Spinal cord (tissue), 10 donors: ENCODE measurements around the gene UHMK1. TPM values are rescaled to one million over a fixed set of nuclear protein-coding genes. Genes with fewer than 3 reads are reported as not detected.

ENCODE experiments used
- DNase-seq, 6 donors: peaks; one replicate each; pipeline versions ENCODE4 v3.0.0 to v3.0.0-alpha.2; 2013 to 2015; ENCODE audit warnings: low spot score in 6 of 6, low read depth in 4 of 6
- H3K27ac ChIP-seq: one replicate; pipeline ENCODE4 v1.5.1; 2013; ENCODE audit warnings: low read depth, low read length, control low read depth
- H3K27me3 ChIP-seq: one replicate; pipeline ENCODE4 v1.6.1; 2013; ENCODE audit warnings: low read length; ENCODE audit not compliant: control insufficient read depth, insufficient read depth
- H3K36me3 ChIP-seq: one replicate; pipeline ENCODE4 v1.6.1; 2013; ENCODE audit warnings: low read length; ENCODE audit not compliant: control insufficient read depth, insufficient read depth
- H3K4me1 ChIP-seq: one replicate; pipeline ENCODE4 v1.6.1; 2013; ENCODE audit warnings: low read length; ENCODE audit not compliant: control insufficient read depth, insufficient read depth
- H3K4me3 ChIP-seq: one replicate; pipeline ENCODE4 v1.5.1; 2013; ENCODE audit warnings: low read depth, low read length, control low read depth
- H3K9me3 ChIP-seq: one replicate; pipeline ENCODE4 v1.6.1; 2013; ENCODE audit warnings: low read length; ENCODE audit not compliant: control insufficient read depth, insufficient read depth
- WGBS: methylation state at CpG from one replicate; pipeline ENCODE4 v1.1.5; 2013; ENCODE audit warnings: missing lambda C conversion rate; ENCODE audit not compliant: insufficient coverage; 5-methylcytosine and 5-hydroxymethylcytosine counted together
- polyA plus RNA-seq, 2 donors: library from polyadenylated mRNA; unstranded; fragments of 120-200 nt; gene quantifications; one replicate each; pipeline ENCODE4 v1.2.1, GENCODE V29; 2013; ENCODE audit not compliant: insufficient read length in 2 of 2
- total RNA-seq, 2 donors: library from RNA; depleted of rRNA in 1 of 2; stranded (reverse); fragments of 120-200 nt in 1 of 2; fragments of >200 nt in 1 of 2; gene quantifications; one replicate each; pipeline versions ENCODE4 v1.2.3 to v1.2.4, GENCODE V29; 2013 to 2014
- donor health status: healthy.

The UHMK1 gene
- total and polyA plus RNA-seq, 4 donors: 21.0 to 105 (median 29.0) TPM

DNA sequence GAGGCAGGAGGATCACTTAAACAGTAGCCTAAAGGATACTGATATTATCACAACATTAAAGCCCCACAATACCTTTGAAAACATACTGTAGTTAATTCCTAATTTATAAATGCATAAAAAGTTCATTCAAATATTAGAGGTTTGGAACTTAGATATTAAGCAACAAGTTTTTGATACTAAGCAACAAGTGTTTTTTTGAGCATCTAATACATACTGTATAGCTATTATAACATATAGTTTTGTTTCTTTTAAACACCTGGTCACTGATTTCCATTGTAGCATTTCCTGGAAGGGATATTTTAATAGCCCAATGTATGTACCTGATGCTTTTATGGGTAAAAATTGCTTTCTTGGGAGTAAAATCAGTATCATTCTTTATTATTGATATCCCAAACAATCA lies 4.5 kb downstream of the UHMK1 start:
- DNase-seq: no peak
- H3K27ac ChIP-seq: no peak overlapping the region
- H3K27me3 ChIP-seq: no peaks in the 10 kb centered on the region
- no peak overlapping the region for H3K4me3 ChIP-seq
- peaks cover 14% of the 10 kb centered on the region for H3K36me3 ChIP-seq
- H3K9me3 ChIP-seq: no peaks in the 10 kb centered on the region
- H3K4me1 ChIP-seq: peaks cover 5% of the 10 kb centered on the region

DNA sequence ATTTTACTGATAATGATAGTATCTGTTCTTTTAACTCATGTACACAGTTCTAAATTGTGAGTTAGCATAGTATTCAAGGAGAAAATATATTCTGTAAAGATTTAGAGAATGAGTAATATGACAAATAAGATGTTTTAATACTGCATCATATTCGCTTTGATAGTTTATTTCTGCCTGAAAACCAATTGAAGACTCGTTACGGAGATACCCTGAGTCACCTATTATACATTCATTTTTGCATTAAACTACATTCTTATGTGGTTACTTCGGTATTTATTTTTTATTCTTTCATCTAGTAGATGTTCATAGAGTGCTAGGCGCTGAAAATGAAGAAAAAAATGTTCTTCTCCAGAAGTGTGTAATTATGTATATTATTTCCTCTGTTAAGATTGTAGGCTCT lies 5.3 kb downstream of the UHMK1 start:
- Histone ChIP-seq H3K4me3 (no peak overlapping the region), H3K36me3 (peaks cover 18% of the 10 kb centered on the region), H3K9me3 (no peaks in the 10 kb centered on the region), H3K4me1 (peaks cover 5% of the 10 kb centered on the region), H3K27me3 (no peaks in the 10 kb centered on the region), H3K27ac (no peak overlapping the region)
- no CpG with 5 or more reads among the region's 5 CpGs for WGBS
- DNase-seq: no peak

DNA sequence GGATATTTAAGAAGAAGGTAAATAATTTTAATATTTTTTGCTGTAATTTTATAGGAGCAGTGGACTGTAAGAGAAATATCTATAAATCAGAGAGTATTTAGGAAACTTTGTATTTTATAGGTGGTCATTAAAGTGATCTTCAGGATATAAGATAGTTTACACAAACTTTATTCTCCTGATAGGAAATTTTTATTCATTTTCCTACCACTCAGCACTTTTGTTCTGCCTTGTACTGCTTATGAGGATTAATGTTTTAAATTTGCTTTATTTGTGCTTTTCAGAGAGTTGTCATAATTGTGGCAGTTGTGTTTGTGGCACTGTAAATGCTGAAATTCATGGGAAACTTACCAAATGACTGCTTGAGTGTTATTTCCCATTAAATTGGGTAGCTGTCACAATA lies 29.7 kb downstream of the UHMK1 start:
- no peaks in the 10 kb centered on the region for H3K9me3 ChIP-seq
- no peak overlapping the region for H3K27ac ChIP-seq
- H3K4me3 ChIP-seq: no peak overlapping the region
- no peak for DNase-seq
- H3K36me3 ChIP-seq: no peaks in the 10 kb centered on the region
- H3K4me1 ChIP-seq: no peaks in the 10 kb centered on the region
- H3K27me3 ChIP-seq: no peaks in the 10 kb centered on the region

DNA sequence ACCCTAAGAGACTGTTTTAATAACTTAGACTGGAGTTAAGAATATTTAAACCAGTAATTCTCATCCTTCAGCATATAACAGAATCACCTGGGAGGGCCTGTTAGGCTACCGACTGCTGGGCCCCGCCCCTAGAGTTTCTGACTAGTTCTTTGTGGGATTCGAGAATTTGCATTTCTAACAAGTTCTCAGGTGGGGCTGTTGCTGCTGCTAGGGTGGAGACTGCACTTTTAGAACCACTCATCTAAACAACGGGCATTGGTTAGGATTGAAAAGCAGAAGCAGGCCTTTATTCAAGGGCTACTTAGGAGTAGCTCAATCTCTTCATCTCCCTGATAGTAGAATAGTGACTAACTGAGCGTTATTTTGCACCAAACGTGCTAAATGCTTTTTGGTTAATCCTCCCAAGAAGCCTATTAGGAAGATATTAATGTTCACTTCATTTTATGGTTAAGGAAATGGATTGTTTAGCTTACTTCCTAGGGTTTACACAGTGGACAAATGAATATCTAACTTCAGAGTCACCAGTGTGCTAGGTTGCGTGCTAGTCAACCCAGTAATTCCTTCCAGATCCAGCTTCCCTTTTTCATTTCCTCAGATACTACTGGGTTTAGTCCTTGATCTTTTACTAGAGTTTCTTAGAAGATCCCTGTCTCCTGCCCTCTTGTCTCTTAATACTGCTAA lies 32.8 kb downstream of the UHMK1 start:
- Histone ChIP-seq H3K27ac (no peak overlapping the region), H3K9me3 (no peaks in the 10 kb centered on the region), H3K4me1 (no peaks in the 10 kb centered on the region), H3K27me3 (no peaks in the 10 kb centered on the region), H3K36me3 (peaks cover 5% of the 10 kb centered on the region), H3K4me3 (no peak overlapping the region)
- WGBS: 89% methylated on average over 1 of the region's 7 CpGs
- DNase-seq: no peak

DNA sequence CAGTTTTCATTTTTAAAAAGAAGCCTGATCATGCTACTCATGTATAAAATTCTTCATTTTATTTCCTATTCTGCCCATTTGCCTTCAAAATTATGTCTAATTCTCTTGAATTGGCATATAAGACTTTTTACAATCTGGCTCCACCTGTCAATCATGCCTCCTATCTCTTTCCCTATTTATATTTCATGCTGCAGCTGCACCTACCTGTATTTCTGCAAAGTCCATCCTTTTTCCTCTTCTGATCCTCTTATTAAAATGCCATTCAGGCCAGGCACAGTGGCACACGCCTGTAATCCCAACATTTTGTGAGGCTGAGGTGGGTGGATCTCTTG lies 33.3 kb downstream of the UHMK1 start:
- no peaks in the 10 kb centered on the region for H3K27me3 ChIP-seq
- H3K27ac ChIP-seq: no peak overlapping the region
- DNase-seq: no peak
- no CpG with 5 or more reads among the region's 1 CpG for WGBS
- H3K4me3 ChIP-seq: no peak overlapping the region
- H3K9me3 ChIP-seq: no peaks in the 10 kb centered on the region
- H3K4me1 ChIP-seq: no peaks in the 10 kb centered on the region
- peaks cover 5% of the 10 kb centered on the region for H3K36me3 ChIP-seq

DNA sequence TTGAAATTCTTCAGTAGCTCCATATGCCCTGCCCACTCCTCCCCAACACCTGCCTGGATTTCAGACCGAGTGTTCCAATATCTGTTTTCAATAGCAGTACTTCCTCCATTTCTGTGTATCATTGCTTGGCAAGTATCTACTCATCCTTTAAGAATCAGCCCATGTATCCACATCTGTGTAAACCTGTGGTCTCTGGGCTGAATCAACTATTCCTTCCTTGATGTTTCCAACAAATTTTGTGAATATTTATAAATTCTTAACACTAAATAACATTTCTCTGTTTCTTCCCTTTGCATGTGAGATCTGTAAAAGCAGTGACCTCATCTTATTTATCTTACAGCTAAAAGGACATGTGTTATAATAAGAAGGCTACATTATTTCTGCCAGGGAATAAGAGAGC lies 37.9 kb downstream of the UHMK1 start:
- H3K36me3 ChIP-seq: peaks cover 5% of the 10 kb centered on the region
- no peaks in the 10 kb centered on the region for H3K27me3 ChIP-seq
- no peak for DNase-seq
- H3K9me3 ChIP-seq: no peaks in the 10 kb centered on the region
- H3K27ac ChIP-seq: no peak overlapping the region
- H3K4me3 ChIP-seq: no peak overlapping the region
- WGBS: 82% methylated on average over 1 of the region's 1 CpG
- no peaks in the 10 kb centered on the region for H3K4me1 ChIP-seq

DNA sequence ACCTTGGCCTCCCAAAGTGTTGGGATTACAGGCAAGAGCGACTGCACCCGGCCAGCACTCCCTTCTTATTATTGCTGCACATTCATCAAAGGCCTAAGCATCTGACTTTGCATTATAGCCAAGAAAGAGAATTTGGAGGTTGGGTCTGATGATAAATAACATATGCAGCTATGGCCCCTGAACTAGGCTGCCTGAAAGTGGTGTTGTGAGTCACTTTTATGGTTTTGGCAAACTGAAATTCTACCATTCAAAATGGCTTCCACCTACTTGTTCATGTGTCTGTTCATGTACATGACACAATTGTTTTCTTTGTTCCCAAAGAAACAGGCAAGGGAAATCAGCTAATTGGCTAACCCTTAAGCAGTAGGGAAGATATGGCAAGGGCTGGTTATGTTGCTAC lies 38.9 kb downstream of the UHMK1 start:
- Histone ChIP-seq H3K36me3 (peaks cover 5% of the 10 kb centered on the region), H3K4me3 (no peak overlapping the region), H3K4me1 (no peaks in the 10 kb centered on the region), H3K9me3 (no peaks in the 10 kb centered on the region), H3K27ac (no peak overlapping the region), H3K27me3 (no peaks in the 10 kb centered on the region)
- DNase-seq: no peak
- no CpG with 5 or more reads among the region's 2 CpGs for WGBS

DNA sequence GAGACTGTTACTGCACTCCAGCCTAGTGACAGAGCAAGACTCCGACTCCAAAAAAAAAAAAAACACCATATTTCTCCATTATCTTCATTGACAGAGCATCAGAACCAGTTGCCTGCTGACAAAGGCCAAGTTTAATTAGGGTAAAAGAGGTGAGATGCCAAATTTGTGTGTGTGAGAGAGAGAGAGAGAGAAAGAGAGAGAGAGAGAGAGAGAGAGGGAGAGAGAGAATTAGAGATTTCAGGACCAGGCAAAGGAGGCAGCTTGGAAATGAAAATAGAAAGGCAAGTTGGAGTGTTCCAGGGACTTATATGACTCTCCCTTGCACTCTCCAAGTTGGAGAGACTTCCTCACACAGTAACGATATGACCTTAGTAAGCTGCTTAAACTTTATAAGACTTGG lies 39.6 kb downstream of the UHMK1 start:
- Histone ChIP-seq H3K4me1 (no peaks in the 10 kb centered on the region), H3K36me3 (peaks cover 5% of the 10 kb centered on the region), H3K9me3 (no peaks in the 10 kb centered on the region), H3K27ac (no peak overlapping the region), H3K27me3 (no peaks in the 10 kb centered on the region), H3K4me3 (no peak overlapping the region)
- no peak for DNase-seq
- no CpG with 5 or more reads among the region's 2 CpGs for WGBS

DNA sequence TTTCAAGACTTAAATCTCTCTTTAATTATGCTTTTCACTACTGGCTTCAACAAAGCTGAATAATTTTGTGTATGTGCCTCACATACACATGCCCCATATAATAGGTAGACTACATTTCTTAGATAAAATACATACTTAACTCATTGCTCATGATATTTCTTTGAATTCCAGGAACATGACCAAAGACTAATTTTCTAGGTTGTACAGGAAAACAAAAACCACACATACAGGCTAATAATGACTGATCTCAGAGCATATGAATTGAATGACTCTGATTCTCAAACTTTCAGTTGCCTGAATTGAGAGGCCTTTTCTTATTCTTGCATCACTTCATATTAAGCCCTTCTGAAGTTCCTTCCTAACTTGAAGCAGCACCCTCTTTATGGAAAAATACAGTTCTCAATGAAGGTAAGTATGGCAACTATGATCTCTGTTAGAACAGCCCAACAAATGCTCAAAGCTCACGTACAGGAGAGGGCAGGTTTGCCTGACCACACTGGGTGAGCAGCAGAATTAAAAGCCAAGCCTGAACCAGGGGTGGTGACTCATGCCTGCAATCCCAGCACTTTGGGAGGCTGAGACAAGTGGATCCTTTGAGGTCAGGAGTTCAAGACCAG lies 41.3 kb downstream of the UHMK1 start:
- Histone ChIP-seq H3K36me3 (no peaks in the 10 kb centered on the region), H3K9me3 (no peaks in the 10 kb centered on the region), H3K27me3 (no peaks in the 10 kb centered on the region), H3K4me3 (no peak overlapping the region), H3K27ac (no peak overlapping the region), H3K4me1 (no peaks in the 10 kb centered on the region)
- WGBS: 100% methylated on average over 1 of the region's 1 CpG
- DNase-seq: no peak

DNA sequence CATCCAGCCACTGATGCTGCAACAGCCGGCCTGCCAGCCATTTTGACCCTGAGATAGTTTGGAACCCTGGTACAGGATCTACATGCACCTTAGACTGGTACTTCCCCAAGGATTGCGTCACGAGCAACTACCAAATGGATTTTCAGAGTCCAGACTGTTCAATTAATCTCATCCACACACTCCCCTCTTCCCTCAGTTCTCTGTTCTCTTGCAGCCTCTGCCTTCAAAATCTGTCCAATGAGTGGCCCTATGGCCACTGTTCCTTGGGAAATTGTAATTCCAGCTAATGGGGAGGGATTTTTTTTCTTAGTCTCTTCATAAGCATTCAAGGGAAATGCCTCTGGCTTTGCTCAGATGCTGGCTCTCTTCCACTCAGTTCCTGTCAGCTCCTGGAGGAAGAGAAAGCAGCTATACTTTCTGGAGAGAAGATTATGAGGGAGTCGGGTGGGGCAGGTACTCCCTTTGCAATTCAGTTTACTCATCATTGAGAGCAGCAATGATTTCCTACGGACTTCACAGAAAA lies 44.1 kb downstream of the UHMK1 start:
- Histone ChIP-seq H3K27ac (no peak overlapping the region), H3K9me3 (no peaks in the 10 kb centered on the region), H3K4me1 (no peaks in the 10 kb centered on the region), H3K4me3 (no peak overlapping the region), H3K36me3 (no peaks in the 10 kb centered on the region), H3K27me3 (no peaks in the 10 kb centered on the region)
- peak in 1 of 6 donors; percentile 9 for DNase-seq
- 87% methylated on average over 3 of the region's 5 CpGs for WGBS
